Prostate gland (tissue), 2 donors: ENCODE results near the gene ARFGEF3.

Source experiments
- POLR2AphosphoS5 ChIP-seq: sonication (generic); formaldehyde crosslinking; IDR thresholded peaks from one replicate; pipeline ENCODE4 v1.6.1; 2017; ENCODE audit warnings: antibody characterized with exemption
- TF ChIP-seq, protein P1 (sequence below), 4 experiments: fragments of 200-600 bp in 2 of 4; fragments of 450-650 bp in 2 of 4; sonication (generic) in 2 of 4; IDR thresholded peaks; 1 replicate in 3 of 4; 2 replicates in 1 of 4; pipeline ENCODE4 v1.5.1; 2016 to 2019; ENCODE audit warnings: antibody characterized with exemption in 4 of 4, mild to moderate bottlenecking in 2 of 4, moderate library complexity in 2 of 4

- TF ChIP-seq, protein P1, sequence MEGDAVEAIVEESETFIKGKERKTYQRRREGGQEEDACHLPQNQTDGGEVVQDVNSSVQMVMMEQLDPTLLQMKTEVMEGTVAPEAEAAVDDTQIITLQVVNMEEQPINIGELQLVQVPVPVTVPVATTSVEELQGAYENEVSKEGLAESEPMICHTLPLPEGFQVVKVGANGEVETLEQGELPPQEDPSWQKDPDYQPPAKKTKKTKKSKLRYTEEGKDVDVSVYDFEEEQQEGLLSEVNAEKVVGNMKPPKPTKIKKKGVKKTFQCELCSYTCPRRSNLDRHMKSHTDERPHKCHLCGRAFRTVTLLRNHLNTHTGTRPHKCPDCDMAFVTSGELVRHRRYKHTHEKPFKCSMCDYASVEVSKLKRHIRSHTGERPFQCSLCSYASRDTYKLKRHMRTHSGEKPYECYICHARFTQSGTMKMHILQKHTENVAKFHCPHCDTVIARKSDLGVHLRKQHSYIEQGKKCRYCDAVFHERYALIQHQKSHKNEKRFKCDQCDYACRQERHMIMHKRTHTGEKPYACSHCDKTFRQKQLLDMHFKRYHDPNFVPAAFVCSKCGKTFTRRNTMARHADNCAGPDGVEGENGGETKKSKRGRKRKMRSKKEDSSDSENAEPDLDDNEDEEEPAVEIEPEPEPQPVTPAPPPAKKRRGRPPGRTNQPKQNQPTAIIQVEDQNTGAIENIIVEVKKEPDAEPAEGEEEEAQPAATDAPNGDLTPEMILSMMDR (IDR thresholded peaks at IDR 0.05), result no peak
- no peak for TF ChIP-seq POLR2AphosphoS5
Observed at GRCh38 chr6:138230759-138231380, 69.1 kb downstream of the ARFGEF3 start.
